H1 (cell line): Measurements from ENCODE around the gene MARCHF2. TPM values are rescaled to one million over a fixed set of nuclear protein-coding genes. Genes with fewer than 3 reads are reported as not detected.

Experiments
- CTCF ChIA-PET: fragments of 300-600 bp; sonication (Branson Sonifier 250); formaldehyde crosslinking; loops from one replicate; lab custom pipeline; 2021; ENCODE audit not compliant: partially characterized antibody; lab: Charles Lee
- POLR2A ChIA-PET: fragments of 300-600 bp; sonication (Branson Sonifier 250); formaldehyde crosslinking; loops from one replicate; lab custom pipeline; 2021; ENCODE audit warnings: inconsistent platforms; ENCODE audit not compliant: partially characterized antibody; lab: Charles Lee
- DNase-seq, 2 experiments: peaks; one replicate each; pipeline versions ENCODE4 v3.0.0 to v3.0.0-alpha.2; 2010 to 2022; ENCODE audit warnings: low spot score in 2 of 2, low read depth in 1 of 2, mixed read lengths in 1 of 2
- FAIRE-seq: peaks from 2 replicates; lab custom pipeline; 2011; peaks lifted over from hg19 to GRCh38; lab: Jason Lieb, UNC
- H2AFZ ChIP-seq: 2 replicates; pipeline ENCODE4 v1.8.1; 2012; ENCODE audit warnings: low read length, inconsistent platforms
- H2AK5ac ChIP-seq: 2 replicates; pipeline ENCODE4 v1.6.1; 2013; ENCODE audit warnings: low read depth, low read length
- H2BK120ac ChIP-seq: replicated peaks from 2 replicates; pipeline ENCODE3; 2013; ENCODE audit warnings: low read depth, low read length, inconsistent platforms
- H2BK12ac ChIP-seq: 2 replicates; pipeline ENCODE4 v1.6.1; 2013; ENCODE audit warnings: low read depth, low read length
- H2BK15ac ChIP-seq: 2 replicates; pipeline ENCODE4 v1.6.1; 2013; ENCODE audit warnings: low read length
- H2BK20ac ChIP-seq: 2 replicates; pipeline ENCODE4 v1.6.1; 2013; ENCODE audit warnings: low read length
- H2BK5ac ChIP-seq: 2 replicates; pipeline ENCODE4 v1.6.1; 2013; ENCODE audit warnings: low read depth, low read length
- H3K14ac ChIP-seq: 2 replicates; pipeline ENCODE4 v1.6.1; 2013; ENCODE audit warnings: inconsistent platforms; ENCODE audit not compliant: insufficient read length
- H3K18ac ChIP-seq: 2 replicates; pipeline ENCODE4 v1.6.1; 2013; ENCODE audit warnings: low read length; ENCODE audit errors: extremely low read depth
- H3K23ac ChIP-seq: 2 replicates; pipeline ENCODE4 v1.6.1; 2013; ENCODE audit warnings: inconsistent platforms; ENCODE audit not compliant: insufficient read length
- H3K23me2 ChIP-seq: 2 replicates; pipeline ENCODE4 v1.6.1; 2013; ENCODE audit warnings: low read depth, low read length
- H3K27ac ChIP-seq: 2 replicates; pipeline ENCODE4 v1.6.1; 2011; ENCODE audit warnings: low read depth, low read length, inconsistent platforms
- H3K27me3 ChIP-seq, 4 experiments: replicated peaks in 1 of 4; 1 replicate in 1 of 4; 2 replicates in 3 of 4; pipeline versions ENCODE4 v1.6.1 to v1.8.1; 2011 to 2013; ENCODE audit warnings: low read length in 3 of 4, mild to moderate bottlenecking in 3 of 4, inconsistent platforms in 2 of 4, mixed read lengths in 2 of 4, moderate library complexity in 1 of 4; ENCODE audit not compliant: control insufficient read depth in 3 of 4, insufficient read depth in 3 of 4; ENCODE audit errors: extremely low read depth in 1 of 4
- H3K36me3 ChIP-seq, 4 experiments: 2 replicates each; pipeline versions ENCODE4 v1.6.1 to v1.8.1; 2011 to 2013; ENCODE audit warnings: mild to moderate bottlenecking in 4 of 4, low read length in 3 of 4, moderate library complexity in 2 of 4, control low read depth in 1 of 4, inconsistent platforms in 1 of 4; ENCODE audit not compliant: insufficient read depth in 4 of 4, control insufficient read depth in 2 of 4
- H3K4ac ChIP-seq: replicated peaks from 2 replicates; pipeline ENCODE3; 2013; ENCODE audit warnings: low read length, low read depth, mixed read lengths, inconsistent platforms; ENCODE audit not compliant: insufficient read length
- H3K4me1 ChIP-seq, 4 experiments: replicated peaks in 1 of 4; 1 replicate in 1 of 4; 2 replicates in 3 of 4; pipeline versions ENCODE4 v1.6.1 to v1.8.1; 2011 to 2013; ENCODE audit warnings: low read length in 3 of 4, inconsistent platforms in 2 of 4, mixed read lengths in 1 of 4; ENCODE audit not compliant: insufficient read depth in 4 of 4, control insufficient read depth in 3 of 4
- H3K4me2 ChIP-seq, 2 experiments: 2 replicates each; pipeline versions ENCODE4 v1.6.1 to v1.8.1; 2011 to 2013; ENCODE audit warnings: low read depth in 2 of 2, low read length in 2 of 2, control low read depth in 1 of 2, inconsistent platforms in 1 of 2, mild to moderate bottlenecking in 1 of 2; ENCODE audit not compliant: insufficient read depth in 1 of 2
- H3K4me3 ChIP-seq, 4 experiments: fragments of 200-600, 300-600 bp in 1 of 4; sonication (generic), shearing (Covaris generic), sonication (Bioruptor Twin) in 1 of 4; 2 replicates each; pipeline versions ENCODE4 v1.5.1 to v1.8.1; 2011 to 2016; ENCODE audit warnings: low read length in 4 of 4, low read depth in 3 of 4, control low read depth in 2 of 4, inconsistent platforms in 2 of 4, mild to moderate bottlenecking in 2 of 4, mixed read lengths in 1 of 4, moderate library complexity in 1 of 4; ENCODE audit not compliant: insufficient read depth in 2 of 4; ENCODE audit errors: extremely low read depth in 1 of 4
- H3K56ac ChIP-seq: replicated peaks from 2 replicates; pipeline ENCODE3; 2013; ENCODE audit warnings: low read depth, mild to moderate bottlenecking, mixed read lengths, low read length, inconsistent platforms; ENCODE audit not compliant: insufficient read length
- H3K79me1 ChIP-seq: 2 replicates; pipeline ENCODE4 v1.6.1; 2013; ENCODE audit warnings: low read depth, low read length, control low read depth
- H3K79me2 ChIP-seq, 2 experiments: 2 replicates each; pipeline versions ENCODE4 v1.6.1 to v1.8.1; 2012 to 2013; ENCODE audit warnings: low read length in 2 of 2, mild to moderate bottlenecking in 2 of 2, inconsistent platforms in 1 of 2; ENCODE audit not compliant: insufficient read depth in 2 of 2, control insufficient read depth in 1 of 2
- H3K9ac ChIP-seq, 4 experiments: replicated peaks in 1 of 4; 1 replicate in 1 of 4; 2 replicates in 3 of 4; pipeline versions ENCODE4 v1.6.1 to v1.8.1; 2011 to 2013; ENCODE audit warnings: low read depth in 3 of 4, low read length in 3 of 4, control low read depth in 2 of 4, mild to moderate bottlenecking in 2 of 4, moderate library complexity in 2 of 4, inconsistent platforms in 1 of 4; ENCODE audit errors: extremely low read depth in 1 of 4
- H3K9me3 ChIP-seq, 2 experiments: 2 replicates each; pipeline versions ENCODE4 v1.6.1 to v1.8.1; 2012 to 2013; ENCODE audit warnings: mild to moderate bottlenecking in 2 of 2, moderate library complexity in 2 of 2, control low read depth in 1 of 2, inconsistent platforms in 1 of 2, low read depth in 1 of 2, low read length in 1 of 2, mixed read lengths in 1 of 2; ENCODE audit not compliant: insufficient read depth in 2 of 2
- H4K20me1 ChIP-seq, 2 experiments: replicated peaks in 1 of 2; 2 replicates each; pipeline versions ENCODE3 to v1.8.1; 2011 to 2013; ENCODE audit warnings: inconsistent platforms in 2 of 2, low read length in 2 of 2, mild to moderate bottlenecking in 1 of 2; ENCODE audit not compliant: insufficient read depth in 2 of 2, control insufficient read depth in 1 of 2
- H4K5ac ChIP-seq: 2 replicates; pipeline ENCODE4 v1.6.1; 2013; ENCODE audit warnings: low read length, low read depth, mixed read lengths, inconsistent platforms; ENCODE audit not compliant: insufficient read length
- H4K8ac ChIP-seq: 2 replicates; pipeline ENCODE4 v1.8.0; 2013; ENCODE audit warnings: mild to moderate bottlenecking, moderate library complexity, low read length, inconsistent platforms; ENCODE audit not compliant: insufficient read depth; ENCODE audit errors: extremely low read depth
- H4K91ac ChIP-seq: replicated peaks from 2 replicates; pipeline ENCODE3; 2013; ENCODE audit warnings: low read length, mixed read lengths, inconsistent platforms; ENCODE audit not compliant: insufficient read length
- CREB1 ChIP-seq: IDR thresholded peaks from 2 replicates; pipeline ENCODE4 v1.6.1; 2012; ENCODE audit warnings: inconsistent platforms
- WGBS, 2 experiments: shearing (Covaris generic) in 1 of 2; methylation state at CpG; one replicate each; pipeline versions ENCODE4 v1.1.6 to v1.1.7; 2013 to 2015; ENCODE audit warnings: low lambda C conversion rate in 2 of 2, mixed read lengths in 2 of 2, inconsistent platforms in 1 of 2, low coverage in 1 of 2, missing lambda C conversion rate in 1 of 2; ENCODE audit not compliant: insufficient replicate concordance in 2 of 2, insufficient coverage in 1 of 2, insufficient read length in 1 of 2; ENCODE audit errors: extremely low coverage in 1 of 2, missing lambda C conversion rate in 1 of 2; 5-methylcytosine and 5-hydroxymethylcytosine counted together
- polyA plus RNA-seq, 7 experiments: library from polyadenylated mRNA; depleted of rRNA in 3 of 7; stranded (reverse) in 5 of 7; unstranded in 2 of 7; fragments of >200 nt in 5 of 7; fragments of 200-250 nt in 2 of 7; gene quantifications; 1 replicate in 5 of 7; 2 replicates in 1 of 7; 4 replicates in 1 of 7; pipeline versions ENCODE4 v1.2.1 to v1.2.3, GENCODE V29; 2011 to 2013; ENCODE audit warnings: missing spikeins in 2 of 7, mixed read lengths in 2 of 7
- total RNA-seq: library from RNA; stranded (reverse); fragmentation: NEBNext Ultra II Directional; extraction: Animal tissue kit (Norgen Biotek cat#: 25700); gene quantifications from 2 replicates; pipeline ENCODE4 v1.2.1, GENCODE V29; 2021

The MARCHF2 gene
- total and polyA plus RNA-seq, 2 of the 8 experiments (the other 6 are each of a cell fraction or from before 2014, with no cell fraction given), result 18.5 to 46.2 TPM

DNA sequence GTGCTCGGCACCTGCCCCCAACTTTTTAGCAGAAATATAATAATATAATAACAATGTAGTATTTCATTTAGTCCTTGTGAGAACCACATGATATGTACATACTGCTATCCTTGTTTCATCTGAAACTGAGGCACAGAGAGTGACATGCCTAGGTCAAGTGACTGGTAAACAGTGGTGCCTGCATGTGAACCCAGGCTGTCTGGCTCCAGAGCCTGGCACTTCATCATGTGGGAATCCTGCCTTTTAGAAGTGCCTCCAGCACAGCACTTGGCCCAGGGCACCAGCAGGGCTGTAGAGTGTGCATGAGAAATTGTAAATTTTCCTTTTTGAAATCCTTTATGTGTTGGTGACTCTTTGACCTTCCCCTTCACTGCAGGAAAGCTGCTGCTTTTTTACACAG, 61.9 kb downstream of the MARCHF2 start:
- Histone ChIP-seq H3K56ac (no peak overlapping the region), H3K79me2 (peaks cover 12 to 91% of the 10 kb centered on the region in 2 experiments), H3K4me3 (no peak overlapping the region), H4K91ac (no peak overlapping the region), H3K14ac (no peak overlapping the region), H2BK120ac (no peak overlapping the region), H3K36me3 (peaks cover 28 to 87% (median 63%) of the 10 kb centered on the region in 4 experiments), H2BK15ac (no peak overlapping the region), H3K9ac (no peak overlapping the region), H3K9me3 (no peaks in the 10 kb centered on the region), H3K4me1 (no peaks in the 10 kb centered on the region), H4K5ac (no peak overlapping the region), H2BK5ac (no peak overlapping the region), H3K27ac (no peak overlapping the region), H3K79me1 (peaks cover 15% of the 10 kb centered on the region), H4K8ac (no peak overlapping the region), H2AK5ac (no peak overlapping the region), H2BK20ac (no peak overlapping the region), H2AFZ (no peak overlapping the region), H3K27me3 (no peaks in the 10 kb centered on the region), H4K20me1 (peaks cover 26 to 32% of the 10 kb centered on the region in 2 experiments), H3K23me2 (no peaks in the 10 kb centered on the region), H3K18ac (no peak overlapping the region), H2BK12ac (no peak overlapping the region), H3K4ac (no peak overlapping the region), H3K4me2 (no peak overlapping the region), H3K23ac (no peak overlapping the region)
- DNase-seq, result no peak
- ChIA-PET CTCF (interaction anchor here (1.2 to 1.4 kb wide), 2 partner anchors 12 to 30 kb away, joined by 4 to 5 read pairs; no protein-coding TSS in a partner anchor), POLR2A (interaction anchor here (0.7 to 1.7 kb wide), 2 partner anchors 16 to 20 kb away, joined by 3 to 4 read pairs; no protein-coding TSS in a partner anchor)
- FAIRE-seq, result no peak
- WGBS, 2 experiments, result 80% methylated on average over 1 of the region's 1 CpG; no CpG with 5 or more reads in 1 of the 2 experiments
- TF ChIP-seq CREB1, result no peak
